Measurements from ENCODE around the gene BCKDK. TPM values are rescaled to one million over a fixed set of nuclear protein-coding genes. Genes with fewer than 3 reads are reported as not detected.
"Not testable (repeated sequence)": the region's sequence is repeated elsewhere in the genome, so short reads cannot be mapped to it uniquely, and the experiment has no call there.

BCKDK gene
- total RNA-seq, 1 donor = 11.0 TPM

DNA sequence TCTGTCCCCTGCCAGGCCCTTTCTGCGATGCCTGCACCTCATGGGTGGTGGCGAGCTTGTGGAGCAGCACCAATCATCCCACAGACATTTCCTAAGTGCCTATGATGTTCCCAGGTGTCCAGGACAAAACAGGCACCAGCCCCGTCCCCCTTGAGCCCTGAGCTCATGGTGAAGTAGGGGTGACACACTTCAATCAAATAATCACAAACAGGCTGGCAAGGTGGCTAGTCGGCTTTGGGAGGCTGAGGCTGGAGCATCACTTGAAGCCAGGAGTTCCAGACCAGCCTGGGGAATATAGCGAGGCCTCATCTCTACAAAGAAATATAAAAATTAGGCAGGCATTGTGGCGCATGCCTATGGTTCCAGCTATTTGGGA lies 28.1 kb downstream of the BCKDK start:
- H3K9me3 ChIP-seq (ENCODE audit: low read depth, low read length) = no peaks in the 10 kb centered on the region
- peaks cover 26% of the 10 kb centered on the region for H3K4me1 ChIP-seq (ENCODE audit: insufficient read depth, low read length)
- H3K27me3 ChIP-seq (ENCODE audit: insufficient read depth, low read length) = no peaks in the 10 kb centered on the region
- H3K4me3 ChIP-seq (ENCODE audit: low read length) = no peak overlapping the region

- peaks cover 33% of the 10 kb centered on the region for H3K4me1 ChIP-seq (ENCODE audit: insufficient read depth, low read length)
- H3K27me3 ChIP-seq (ENCODE audit: insufficient read depth, low read length); H3K9me3 ChIP-seq (ENCODE audit: low read depth, low read length); H3K4me3 ChIP-seq (ENCODE audit: low read length): not testable (repeated sequence)
Observed at GRCh38 chr16:31136822-31137499, 28.8 kb downstream of the BCKDK start.

- H3K4me3 ChIP-seq (ENCODE audit: low read length) = no peak overlapping the region
- peaks cover 40% of the 10 kb centered on the region for H3K4me1 ChIP-seq (ENCODE audit: insufficient read depth, low read length)
- no peaks in the 10 kb centered on the region for H3K9me3 ChIP-seq (ENCODE audit: low read depth, low read length)
- no peaks in the 10 kb centered on the region for H3K27me3 ChIP-seq (ENCODE audit: insufficient read depth, low read length)
Observed at GRCh38 chr16:31138621-31139578, 30.7 kb downstream of the BCKDK start.

DNA sequence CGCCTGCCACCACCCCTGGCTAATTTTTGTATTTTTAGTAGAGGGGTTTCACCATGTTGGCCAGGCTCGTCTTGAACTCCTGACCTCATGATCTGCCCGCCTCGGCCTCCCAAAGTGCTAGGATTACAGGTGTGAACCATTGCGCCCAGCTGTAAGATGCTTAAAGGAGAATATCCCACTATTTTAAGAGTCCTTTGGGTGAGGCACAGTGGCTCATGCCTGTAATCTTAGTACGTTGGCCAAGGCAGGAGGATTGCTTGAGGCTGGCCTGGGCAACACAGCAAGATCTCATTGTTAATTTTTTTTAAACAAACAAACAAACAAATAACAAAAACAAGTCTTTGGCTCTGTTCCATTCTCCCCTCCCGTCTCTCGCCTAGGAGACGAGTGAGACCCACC lies 32.9 kb downstream of the BCKDK start:
- H3K27me3 ChIP-seq (ENCODE audit: insufficient read depth, low read length); H3K4me3 ChIP-seq (ENCODE audit: low read length); H3K9me3 ChIP-seq (ENCODE audit: low read depth, low read length): not testable (repeated sequence)

DNA sequence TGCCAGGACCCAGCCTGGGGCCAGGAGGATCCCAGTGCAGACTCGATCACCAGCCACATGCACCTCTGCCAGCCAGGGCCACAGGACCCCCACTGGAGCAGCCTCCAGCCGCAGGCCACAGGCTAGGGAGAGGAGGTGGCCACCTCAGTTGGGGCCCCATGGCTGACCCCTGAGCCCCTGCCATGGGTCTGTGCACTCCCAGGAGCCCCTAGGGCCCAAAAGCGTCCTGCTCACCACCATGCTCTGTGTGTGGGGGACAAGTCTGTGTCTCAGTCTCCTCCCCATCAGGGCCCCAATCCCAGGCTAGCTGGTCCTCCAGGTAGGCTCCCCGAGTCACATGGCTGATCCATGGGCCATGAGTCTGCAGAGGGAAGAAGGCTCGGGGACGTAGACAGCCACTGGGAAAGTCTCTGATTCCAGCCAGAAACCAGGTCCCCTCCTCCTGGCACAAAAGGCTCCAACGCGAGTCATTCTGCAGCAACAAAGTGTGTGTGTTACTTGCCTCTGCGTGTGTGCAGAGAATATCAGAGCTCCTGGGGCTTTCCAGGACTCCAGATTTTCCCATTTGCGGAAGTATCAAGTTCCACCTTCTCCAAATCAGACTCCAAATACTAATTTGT lies 33.4 kb downstream of the BCKDK start:
- Histone ChIP-seq H3K4me3 (ENCODE audit: low read length) (no peak overlapping the region), H3K4me1 (ENCODE audit: insufficient read depth, low read length) (peaks cover 31% of the 10 kb centered on the region), H3K27me3 (ENCODE audit: insufficient read depth, low read length) (no peaks in the 10 kb centered on the region), H3K9me3 (ENCODE audit: low read depth, low read length) (no peaks in the 10 kb centered on the region)

More for the DNA sequence above, 32.9 kb downstream of the BCKDK start:
- H3K4me1 ChIP-seq (ENCODE audit: insufficient read depth, low read length) = peaks cover 31% of the 10 kb centered on the region

GRCh38 chr16:31142109-31143010 lies 34.2 kb downstream of the BCKDK start:
- Histone ChIP-seq H3K4me1 (ENCODE audit: insufficient read depth, low read length) (peaks cover 31% of the 10 kb centered on the region), H3K27me3 (ENCODE audit: insufficient read depth, low read length) (no peaks in the 10 kb centered on the region), H3K4me3 (ENCODE audit: low read length) (peak overlapping the region; percentile 43), H3K9me3 (ENCODE audit: low read depth, low read length) (no peaks in the 10 kb centered on the region)

- Histone ChIP-seq H3K4me1 (ENCODE audit: insufficient read depth, low read length) (peaks cover 31% of the 10 kb centered on the region), H3K4me3 (ENCODE audit: low read length) (peak overlapping the region; percentile 43), H3K27me3 (ENCODE audit: insufficient read depth, low read length) (no peaks in the 10 kb centered on the region), H3K9me3 (ENCODE audit: low read depth, low read length) (no peaks in the 10 kb centered on the region)
Observed at GRCh38 chr16:31143011-31143693, 35.0 kb downstream of the BCKDK start.

DNA sequence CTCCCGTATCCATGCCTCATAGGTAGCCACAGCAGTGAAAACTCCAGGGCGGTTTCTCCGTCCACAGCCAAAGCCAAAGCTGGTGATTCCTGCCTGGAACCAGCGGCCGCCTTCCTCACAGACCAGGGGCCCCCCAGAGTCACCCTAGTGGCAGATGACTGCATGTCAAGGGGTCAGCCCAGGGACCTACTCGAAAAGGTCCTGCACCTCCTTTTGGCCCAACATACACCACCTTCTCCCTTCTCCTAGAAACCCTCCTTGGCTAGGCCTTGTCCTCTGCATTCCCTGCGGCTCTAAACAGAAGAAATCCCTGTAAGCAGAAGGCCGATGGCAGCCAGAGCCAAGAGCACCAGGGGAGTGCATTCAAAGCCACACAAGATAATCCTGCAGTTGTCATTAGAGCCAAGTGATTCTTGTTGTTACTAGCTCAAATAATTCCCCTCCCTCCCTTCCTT lies 35.5 kb downstream of the BCKDK start:
- Histone ChIP-seq H3K9me3 (ENCODE audit: low read depth, low read length) (no peaks in the 10 kb centered on the region), H3K4me3 (ENCODE audit: low read length) (no peak overlapping the region), H3K27me3 (ENCODE audit: insufficient read depth, low read length) (no peaks in the 10 kb centered on the region), H3K4me1 (ENCODE audit: insufficient read depth, low read length) (peaks cover 31% of the 10 kb centered on the region)

DNA sequence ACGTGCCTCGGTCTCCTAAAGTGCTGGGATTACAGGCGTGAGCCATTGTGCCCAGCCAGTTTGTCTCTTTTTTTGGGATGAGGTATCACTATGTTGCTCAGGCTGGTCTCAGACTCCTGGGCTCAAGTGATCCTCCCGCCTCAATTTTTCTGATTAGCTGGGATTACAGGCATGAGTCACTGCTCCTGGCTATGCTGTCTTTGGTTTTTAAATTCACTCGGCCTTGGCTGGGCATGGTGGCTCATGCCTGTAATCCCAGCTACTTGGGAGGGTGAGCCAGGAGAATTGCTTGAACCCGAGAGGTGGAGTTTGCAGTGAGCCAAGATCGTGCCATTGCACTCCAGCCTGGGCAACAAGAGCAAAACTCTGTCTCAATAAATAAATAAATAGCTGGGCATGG lies 36.2 kb downstream of the BCKDK start:
- not testable (repeated sequence) for H3K4me3 ChIP-seq (ENCODE audit: low read length); H3K27me3 ChIP-seq (ENCODE audit: insufficient read depth, low read length); H3K9me3 ChIP-seq (ENCODE audit: low read depth, low read length)
- peaks cover 35% of the 10 kb centered on the region for H3K4me1 ChIP-seq (ENCODE audit: insufficient read depth, low read length)

DNA sequence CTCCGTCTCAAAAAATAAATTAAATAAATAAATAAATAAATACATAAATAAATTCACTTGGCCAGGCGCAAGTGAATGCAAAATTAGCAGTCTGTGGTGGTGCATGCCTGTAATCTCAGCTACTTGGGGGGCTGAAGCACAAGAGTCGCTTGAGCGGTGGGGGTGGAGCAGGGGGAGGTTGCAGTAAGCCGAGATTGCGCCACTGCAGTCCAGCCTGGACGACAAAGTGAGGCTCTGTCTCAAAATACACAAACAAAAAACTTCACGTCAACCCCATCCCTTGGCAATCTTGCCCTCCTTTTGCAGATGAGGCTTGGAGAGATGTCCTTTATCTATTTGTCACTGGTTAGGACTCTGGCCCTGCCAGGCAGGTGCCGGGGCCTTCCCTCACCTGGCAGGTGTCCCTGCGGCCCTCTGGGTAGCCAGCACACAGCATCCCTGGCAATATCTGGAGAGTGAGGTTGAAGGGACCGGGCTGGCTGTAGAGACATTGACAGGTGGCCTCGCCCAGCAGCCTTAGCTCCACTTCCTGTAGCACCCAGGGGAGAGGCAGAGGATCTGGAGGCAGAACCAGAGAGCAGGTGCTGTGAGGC lies 37.3 kb downstream of the BCKDK start:
- H3K9me3 ChIP-seq (ENCODE audit: low read depth, low read length) = no peaks in the 10 kb centered on the region
- H3K4me1 ChIP-seq (ENCODE audit: insufficient read depth, low read length) = peaks cover 46% of the 10 kb centered on the region
- H3K27me3 ChIP-seq (ENCODE audit: insufficient read depth, low read length) = no peaks in the 10 kb centered on the region
- no peak overlapping the region for H3K4me3 ChIP-seq (ENCODE audit: low read length)

- Histone ChIP-seq H3K4me1 (ENCODE audit: insufficient read depth, low read length) (peaks cover 45% of the 10 kb centered on the region), H3K27me3 (ENCODE audit: insufficient read depth, low read length) (no peaks in the 10 kb centered on the region), H3K9me3 (ENCODE audit: low read depth, low read length) (no peaks in the 10 kb centered on the region), H3K4me3 (ENCODE audit: low read length) (no peak overlapping the region)
Observed at GRCh38 chr16:31147574-31147973, 39.4 kb downstream of the BCKDK start.

- H3K4me3 ChIP-seq (ENCODE audit: low read length) = no peak overlapping the region
- no peaks in the 10 kb centered on the region for H3K27me3 ChIP-seq (ENCODE audit: insufficient read depth, low read length)
- H3K9me3 ChIP-seq (ENCODE audit: low read depth, low read length) = no peaks in the 10 kb centered on the region
- H3K4me1 ChIP-seq (ENCODE audit: insufficient read depth, low read length) = peaks cover 37% of the 10 kb centered on the region
Observed at GRCh38 chr16:31148281-31148728, 40.1 kb downstream of the BCKDK start.

DNA sequence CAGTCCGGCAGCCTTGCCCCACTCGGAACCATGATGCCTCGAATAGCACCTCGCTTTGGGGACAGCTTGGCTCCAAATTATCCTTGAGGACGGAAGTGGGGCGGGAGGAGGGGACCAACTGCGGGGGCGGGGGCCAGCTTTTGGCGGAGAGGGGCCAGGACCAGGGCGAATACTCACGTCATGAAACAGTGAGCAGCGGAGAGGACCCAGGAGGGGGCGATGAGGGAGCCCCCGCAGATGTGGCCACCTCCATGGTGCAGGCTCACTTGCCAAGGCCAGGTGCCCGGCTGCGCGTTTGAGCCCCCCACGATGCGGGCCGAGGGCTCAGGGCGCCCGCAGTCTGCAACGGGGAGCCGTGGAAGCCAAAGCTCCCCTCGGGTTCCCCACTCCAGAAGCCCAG lies 40.7 kb downstream of the BCKDK start:
- no peaks in the 10 kb centered on the region for H3K9me3 ChIP-seq (ENCODE audit: low read depth, low read length)
- peaks cover 36% of the 10 kb centered on the region for H3K4me1 ChIP-seq (ENCODE audit: insufficient read depth, low read length)
- H3K27me3 ChIP-seq (ENCODE audit: insufficient read depth, low read length) = no peaks in the 10 kb centered on the region
- H3K4me3 ChIP-seq (ENCODE audit: low read length) = no peak overlapping the region

- no peaks in the 10 kb centered on the region for H3K9me3 ChIP-seq (ENCODE audit: low read depth, low read length)
- no peaks in the 10 kb centered on the region for H3K27me3 ChIP-seq (ENCODE audit: insufficient read depth, low read length)
- no peak overlapping the region for H3K4me3 ChIP-seq (ENCODE audit: low read length)
- H3K4me1 ChIP-seq (ENCODE audit: insufficient read depth, low read length) = peaks cover 36% of the 10 kb centered on the region
Observed at GRCh38 chr16:31149332-31149731, 41.1 kb downstream of the BCKDK start.
